Astrocyte of the cerebellum (primary cell): ENCODE measurements around the gene OPCML.

Experiments used
- DNase-seq: peaks from one replicate; pipeline ENCODE4 v3.0.0-alpha.2; 2011; ENCODE audit warnings: low read depth
- H3K4me3 ChIP-seq: 2 replicates; pipeline ENCODE4 v1.5.1; 2011; ENCODE audit warnings: mild to moderate bottlenecking, low read depth, low read length, moderate library complexity
- in situ Hi-C: cut with HindIII; loops from 2 replicates; pipeline ENCODE4 v1.10.0; 2017; ENCODE audit warnings: low sequenced_read_pairs
- TF ChIP-seq, protein P1 (sequence below): IDR thresholded peaks from 2 replicates; pipeline ENCODE4 v1.5.1; 2012; ENCODE audit warnings: low read length, low read depth, moderate library complexity, mild to moderate bottlenecking; ENCODE audit errors: missing control alignments

OPCML gene

DNA sequence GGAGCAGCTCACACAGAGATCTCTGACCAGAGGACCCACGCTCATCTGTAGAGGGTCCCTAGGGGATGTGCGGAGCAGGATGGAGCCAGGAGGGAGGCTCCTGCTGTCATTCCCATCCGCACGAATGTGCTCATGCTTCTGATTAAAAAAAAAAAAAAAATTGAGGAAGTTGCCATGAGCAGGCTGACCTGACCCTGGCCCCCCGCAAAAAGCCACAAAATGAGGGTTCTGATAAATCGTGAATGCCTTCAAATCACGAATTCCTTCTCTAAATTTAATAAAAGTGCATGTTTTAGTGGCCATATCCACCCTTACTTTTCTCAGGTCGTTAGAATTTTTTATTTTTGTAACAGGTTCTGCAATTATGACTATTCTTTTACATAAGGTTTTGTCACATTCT lies 378.2 kb downstream of the OPCML start:
- H3K4me3 ChIP-seq, result no peak overlapping the region
- TF ChIP-seq, protein P1, sequence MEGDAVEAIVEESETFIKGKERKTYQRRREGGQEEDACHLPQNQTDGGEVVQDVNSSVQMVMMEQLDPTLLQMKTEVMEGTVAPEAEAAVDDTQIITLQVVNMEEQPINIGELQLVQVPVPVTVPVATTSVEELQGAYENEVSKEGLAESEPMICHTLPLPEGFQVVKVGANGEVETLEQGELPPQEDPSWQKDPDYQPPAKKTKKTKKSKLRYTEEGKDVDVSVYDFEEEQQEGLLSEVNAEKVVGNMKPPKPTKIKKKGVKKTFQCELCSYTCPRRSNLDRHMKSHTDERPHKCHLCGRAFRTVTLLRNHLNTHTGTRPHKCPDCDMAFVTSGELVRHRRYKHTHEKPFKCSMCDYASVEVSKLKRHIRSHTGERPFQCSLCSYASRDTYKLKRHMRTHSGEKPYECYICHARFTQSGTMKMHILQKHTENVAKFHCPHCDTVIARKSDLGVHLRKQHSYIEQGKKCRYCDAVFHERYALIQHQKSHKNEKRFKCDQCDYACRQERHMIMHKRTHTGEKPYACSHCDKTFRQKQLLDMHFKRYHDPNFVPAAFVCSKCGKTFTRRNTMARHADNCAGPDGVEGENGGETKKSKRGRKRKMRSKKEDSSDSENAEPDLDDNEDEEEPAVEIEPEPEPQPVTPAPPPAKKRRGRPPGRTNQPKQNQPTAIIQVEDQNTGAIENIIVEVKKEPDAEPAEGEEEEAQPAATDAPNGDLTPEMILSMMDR, result no peak
- no peak for DNase-seq
- in situ Hi-C loops, result no loop called here

DNA sequence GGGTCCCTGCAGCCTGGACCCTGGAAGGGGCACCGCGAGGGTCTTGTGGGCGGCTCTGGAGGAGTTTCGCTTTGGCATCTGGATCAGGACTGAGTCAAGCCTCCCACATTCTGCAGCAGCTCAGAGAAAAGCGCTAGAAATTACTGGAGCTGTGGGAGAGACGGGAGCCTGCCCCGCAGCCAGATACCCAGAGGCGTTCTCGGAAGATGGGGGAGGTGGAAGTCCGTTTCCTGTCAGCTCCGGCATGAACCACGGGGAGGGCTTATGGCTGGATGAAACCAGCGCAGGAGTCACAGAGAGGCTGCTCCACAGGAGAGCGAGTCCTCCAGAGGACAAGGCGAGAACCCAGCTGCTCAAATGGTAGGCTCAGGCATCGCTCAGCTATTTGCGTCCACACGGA lies 379.3 kb downstream of the OPCML start:
- no peak overlapping the region for H3K4me3 ChIP-seq
- DNase-seq, result no peak
- TF ChIP-seq, protein P1, result no peak
- in situ Hi-C loops, result no loop called here

DNA sequence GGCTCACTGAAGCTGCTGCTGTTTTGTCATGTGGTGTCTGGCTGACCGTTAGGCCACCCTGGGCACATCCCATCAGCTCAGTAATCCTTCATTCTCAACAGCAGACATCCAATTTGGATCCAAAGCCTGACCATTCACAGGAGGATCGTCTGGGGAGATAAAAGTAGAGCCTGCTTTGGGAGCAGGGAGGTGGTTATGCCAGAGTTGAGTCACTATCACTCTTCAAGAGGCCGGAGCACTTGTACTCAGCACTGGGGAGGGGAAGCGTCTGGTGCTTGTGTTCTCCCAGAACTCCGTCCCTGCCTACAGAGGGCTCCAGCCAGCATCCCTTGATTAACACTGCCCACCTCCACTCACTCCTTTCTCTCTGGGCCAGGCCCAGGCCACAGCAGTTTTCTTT lies 382.6 kb downstream of the OPCML start:
- in situ Hi-C loops, result no loop called here
- no peak overlapping the region for H3K4me3 ChIP-seq
- TF ChIP-seq, protein P1, result no peak
- DNase-seq, result no peak

DNA sequence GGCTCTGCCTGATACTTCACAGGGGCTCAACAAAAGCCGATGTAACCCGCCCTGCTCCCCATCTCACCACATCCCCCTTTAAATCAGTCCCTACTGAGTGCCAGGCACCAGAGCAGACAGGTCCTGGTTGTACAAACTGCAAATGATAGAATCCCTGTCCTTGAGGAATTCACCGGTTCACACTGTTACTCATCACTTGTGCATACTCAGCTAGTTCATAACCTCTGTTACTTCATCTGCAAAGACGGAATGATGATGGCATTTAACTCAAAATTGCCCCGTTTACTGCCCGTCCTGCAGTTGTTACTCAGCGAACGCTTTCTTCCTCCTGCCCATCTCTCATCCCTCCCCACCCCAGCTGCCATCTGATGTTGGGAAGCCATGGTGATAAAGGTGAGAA lies 384.7 kb downstream of the OPCML start:
- no peak overlapping the region for H3K4me3 ChIP-seq
- no peak for DNase-seq
- in situ Hi-C loops, result no loop called here
- TF ChIP-seq, protein P1, result no peak

DNA sequence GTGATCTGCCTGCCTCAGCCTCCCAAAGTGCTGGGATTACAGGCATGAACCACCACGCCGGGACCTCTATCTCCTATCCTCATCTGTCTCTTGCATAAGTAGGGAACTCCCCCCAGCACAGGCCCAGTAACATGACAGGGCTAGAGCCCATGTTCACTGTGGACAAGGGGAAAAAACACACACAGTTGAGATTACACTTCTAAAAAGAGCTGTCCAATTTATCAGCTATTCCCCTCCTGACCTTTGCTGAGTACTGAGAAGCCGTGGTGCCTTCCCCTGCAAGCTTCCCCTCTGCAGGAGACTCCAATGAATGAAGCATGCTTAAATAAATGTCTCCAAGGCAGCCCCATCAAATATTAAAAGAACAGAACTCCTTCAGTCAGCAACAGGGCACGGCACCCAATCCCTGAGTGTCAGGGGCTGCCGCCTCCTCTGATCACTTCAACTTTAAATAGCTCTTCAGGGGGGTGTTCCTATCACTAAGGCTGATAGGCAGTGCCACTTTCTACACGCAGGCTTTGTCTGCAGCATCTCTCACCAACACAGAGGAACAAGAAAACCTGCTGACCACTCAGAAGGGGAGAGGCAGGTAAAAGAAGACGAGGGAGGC lies 385.5 kb downstream of the OPCML start:
- no peak overlapping the region for H3K4me3 ChIP-seq
- in situ Hi-C loops, result no loop called here
- DNase-seq, result no peak
- TF ChIP-seq, protein P1, result no peak

DNA sequence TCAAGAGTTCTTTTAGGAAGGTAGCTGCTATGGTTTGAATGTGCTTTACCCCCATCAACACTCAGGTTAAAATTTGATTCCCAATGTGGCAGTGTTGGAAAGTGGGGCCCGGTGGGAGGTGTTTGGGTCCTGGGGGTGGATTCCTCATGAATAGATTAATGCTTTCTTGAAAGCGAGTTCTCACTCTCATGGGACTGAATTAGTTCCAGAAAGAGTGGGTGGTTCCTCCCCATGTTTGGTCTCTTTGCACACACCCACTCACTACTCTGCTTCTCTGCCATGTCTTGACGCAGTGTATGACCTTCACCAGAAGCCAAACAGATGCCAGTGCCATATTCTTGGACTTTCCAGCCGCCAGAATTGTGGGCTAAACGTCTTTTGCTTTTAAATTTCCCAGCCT lies 394.4 kb downstream of the OPCML start:
- TF ChIP-seq, protein P1, result no peak
- H3K4me3 ChIP-seq, result no peak overlapping the region
- in situ Hi-C loops, result no loop called here
- no peak for DNase-seq
